Dedifferentiated amniotic fluid mesenchymal stem cell (primary cell): Measurements from ENCODE around the gene UBR1.
"Not testable (repeated sequence)": the region's sequence is repeated elsewhere in the genome, so short reads cannot be mapped to it uniquely, and the experiment has no call there.

Source experiments
- DNase-seq: peaks from one replicate; pipeline ENCODE4 v3.0.0-alpha.2; 2016; ENCODE audit errors: extremely low spot score

Gene UBR1

DNA sequence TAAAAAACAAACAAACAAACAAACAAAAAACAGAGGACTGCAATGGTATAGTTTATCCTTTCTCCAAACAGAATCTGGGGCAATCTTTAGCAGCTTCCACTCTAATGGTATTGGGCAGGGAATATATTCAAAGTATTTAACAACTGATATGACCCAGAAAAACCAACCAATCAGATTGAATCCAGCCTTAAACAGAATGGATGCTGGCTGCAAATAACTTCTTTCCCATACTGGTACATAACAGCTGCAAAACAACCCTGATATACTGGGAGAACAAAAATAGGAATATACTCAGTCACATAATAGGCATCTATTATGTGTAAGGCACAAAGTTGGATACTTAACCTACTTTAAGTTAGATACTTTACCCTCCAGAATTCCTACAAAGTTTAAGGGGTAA lies 49.1 kb downstream of the UBR1 start:
- no peak for DNase-seq

DNA sequence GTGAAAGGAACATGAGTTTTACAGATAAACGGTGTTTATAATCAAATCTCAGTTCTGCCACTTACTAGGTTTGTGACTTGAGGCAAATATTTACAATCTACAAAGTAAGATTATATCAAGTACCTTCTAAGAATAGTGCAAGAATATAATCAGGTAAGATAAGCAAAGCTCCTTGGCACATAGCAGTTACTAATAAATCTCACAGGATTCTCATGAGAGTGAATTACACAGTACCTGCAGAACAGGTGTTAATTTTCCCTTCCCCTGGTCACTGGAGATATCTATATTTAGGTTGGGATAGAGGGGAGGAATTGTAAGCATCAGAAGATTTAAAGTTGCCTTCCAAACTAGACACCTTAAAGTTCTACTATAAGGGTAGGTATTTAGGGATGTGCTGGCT lies 53.0 kb downstream of the UBR1 start:
- no peak for DNase-seq

DNA sequence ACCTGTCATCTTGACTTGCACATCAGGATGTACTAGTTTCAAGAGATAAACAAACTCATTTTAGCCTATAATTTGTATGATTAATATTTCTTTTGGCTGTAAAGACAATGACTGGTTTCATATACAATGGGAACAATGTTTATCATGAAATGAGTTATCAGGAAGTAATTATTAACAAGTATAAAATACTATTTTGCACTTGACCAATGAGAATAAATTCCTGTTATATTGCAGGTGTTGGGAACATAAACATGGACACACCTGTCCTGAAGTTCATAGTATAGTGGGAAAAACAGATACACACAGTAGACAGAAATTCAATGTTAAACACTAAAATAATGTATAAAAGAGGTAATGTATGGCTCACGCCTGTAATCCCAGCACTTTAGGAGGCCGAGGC lies 56.9 kb downstream of the UBR1 start:
- DNase-seq, result no peak

DNA sequence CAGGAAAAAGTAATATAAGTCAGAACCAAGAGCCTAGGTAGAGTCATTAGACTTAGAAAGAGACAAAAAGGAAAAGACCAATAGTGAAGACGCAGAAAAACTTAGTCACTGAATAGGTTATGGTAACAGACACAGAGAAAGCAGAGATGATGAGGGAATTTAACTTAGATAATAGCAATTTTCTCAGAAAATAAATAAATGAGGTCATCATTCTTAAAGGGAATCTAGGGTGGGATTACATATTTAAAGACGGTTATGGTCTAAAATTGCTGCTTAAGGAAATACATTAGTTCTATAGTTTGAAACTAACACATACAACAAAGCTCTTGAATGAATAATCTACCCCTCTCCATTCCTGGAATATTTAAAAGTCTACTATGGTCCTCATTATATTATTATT lies 59.4 kb downstream of the UBR1 start:
- no peak for DNase-seq

DNA sequence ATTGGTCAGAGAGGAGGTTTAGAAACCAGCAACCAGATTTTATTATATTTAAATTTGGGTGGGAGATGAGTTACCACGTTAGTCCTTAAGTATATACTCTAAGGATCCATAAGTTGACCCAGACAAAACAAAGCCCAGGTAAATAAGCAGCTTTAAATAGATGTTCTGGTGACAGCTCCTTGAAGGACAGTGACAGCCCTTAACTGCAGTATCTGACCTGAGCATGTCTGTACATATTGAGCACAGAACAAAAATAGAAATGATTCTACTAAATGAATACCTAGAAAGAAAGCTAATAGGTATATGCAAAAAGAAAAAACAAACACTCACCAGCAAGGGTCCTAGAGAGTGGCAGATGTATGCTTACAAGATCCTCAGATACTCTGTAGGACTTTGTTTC lies 63.0 kb downstream of the UBR1 start:
- DNase-seq, result no peak

DNA sequence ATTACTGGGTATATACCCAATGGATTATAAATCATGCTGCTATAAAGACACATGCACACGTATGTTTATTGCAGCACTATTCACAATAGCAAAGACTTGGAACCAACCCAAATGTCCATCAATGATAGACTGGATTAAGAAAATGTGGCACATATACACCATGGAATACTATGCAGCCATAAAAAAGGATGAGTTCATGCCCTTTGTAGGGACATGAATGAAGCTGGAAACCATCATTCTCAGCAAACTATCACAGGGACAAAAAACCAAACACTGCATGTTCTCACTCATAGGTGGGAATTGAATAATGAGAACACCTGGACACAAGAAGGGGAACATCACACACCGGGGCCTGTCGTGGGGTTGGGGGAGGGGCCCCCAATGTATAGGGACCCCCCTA lies 64.8 kb downstream of the UBR1 start:
- DNase-seq, result not testable (repeated sequence)

DNA sequence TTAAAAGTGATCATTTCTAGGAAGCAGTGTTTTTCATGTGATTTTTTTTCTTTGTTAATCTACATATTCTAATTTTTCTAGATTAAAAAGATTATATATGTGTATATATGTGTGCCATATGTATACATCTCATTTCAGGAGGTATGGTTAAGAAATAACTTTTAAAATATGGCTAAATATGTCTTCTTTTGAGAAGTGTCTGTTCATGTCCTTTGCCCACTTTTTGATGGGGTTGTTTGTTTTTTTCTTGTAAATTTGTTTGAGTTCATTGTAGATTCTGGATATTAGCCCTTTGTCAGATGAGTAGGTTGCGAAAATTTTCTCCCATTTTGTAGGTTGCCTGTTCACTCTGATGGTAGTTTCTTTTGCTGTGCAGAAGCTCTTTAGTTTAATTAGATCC lies 70.6 kb downstream of the UBR1 start:
- not testable (repeated sequence) for DNase-seq

DNA sequence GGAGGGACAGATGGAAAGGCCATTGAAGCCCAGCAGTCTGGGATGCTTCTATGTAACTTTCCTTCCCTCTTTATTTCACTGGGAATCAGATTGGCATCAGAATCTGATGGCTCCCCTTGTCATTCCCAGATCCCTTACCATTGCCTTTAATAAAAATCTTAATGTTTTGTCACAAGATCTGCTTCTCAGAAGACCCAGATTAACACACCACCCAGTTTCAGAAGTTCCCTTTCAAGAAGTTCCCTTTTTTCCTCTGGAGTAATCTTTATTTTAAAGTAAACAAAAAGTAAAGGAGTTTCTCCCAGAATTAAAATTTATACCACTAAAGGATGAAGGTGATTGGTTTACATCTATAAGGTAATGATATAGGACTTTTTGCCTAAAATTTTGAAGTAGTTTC lies 76.4 kb downstream of the UBR1 start:
- DNase-seq, result no peak

DNA sequence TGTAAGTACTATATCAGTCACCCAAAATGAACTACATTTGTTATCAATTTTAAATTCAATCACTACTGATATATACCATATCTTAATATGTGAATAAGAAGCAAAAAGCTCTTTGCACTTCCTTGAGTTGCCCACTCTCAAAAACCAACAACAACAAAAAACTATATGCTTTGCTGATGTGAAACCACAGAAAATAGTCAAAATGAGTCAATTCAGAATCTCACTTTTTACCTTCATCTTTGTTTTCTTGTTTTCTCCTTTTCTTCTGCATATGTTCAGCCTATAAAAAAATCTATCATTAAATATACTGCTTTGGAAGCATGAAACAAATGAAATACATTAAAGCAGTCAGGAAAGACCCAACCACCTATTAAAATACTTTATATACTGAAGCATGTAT lies 80.7 kb downstream of the UBR1 start:
- DNase-seq, result no peak

DNA sequence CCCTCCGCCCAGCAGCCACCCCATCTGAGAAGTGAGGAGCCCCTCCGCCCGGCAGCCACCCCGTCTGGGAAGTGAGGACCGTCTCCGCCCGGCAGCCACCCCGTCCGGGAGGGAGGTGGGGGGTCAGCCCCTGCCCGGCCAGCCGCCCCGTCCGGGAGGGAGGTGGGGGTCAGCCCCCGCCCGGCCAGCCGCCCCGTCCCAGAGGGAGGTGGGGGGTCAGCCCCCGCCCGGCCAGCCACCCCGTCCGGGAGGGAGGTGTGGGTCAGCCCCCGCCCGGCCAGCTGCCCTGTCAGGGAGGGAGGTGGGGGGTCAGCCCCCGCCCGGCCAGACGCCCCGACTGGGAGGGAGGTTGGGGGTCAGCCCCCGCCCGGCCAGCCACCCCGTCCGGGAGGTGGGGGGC lies 91.2 kb downstream of the UBR1 start:
- not testable (repeated sequence) for DNase-seq

DNA sequence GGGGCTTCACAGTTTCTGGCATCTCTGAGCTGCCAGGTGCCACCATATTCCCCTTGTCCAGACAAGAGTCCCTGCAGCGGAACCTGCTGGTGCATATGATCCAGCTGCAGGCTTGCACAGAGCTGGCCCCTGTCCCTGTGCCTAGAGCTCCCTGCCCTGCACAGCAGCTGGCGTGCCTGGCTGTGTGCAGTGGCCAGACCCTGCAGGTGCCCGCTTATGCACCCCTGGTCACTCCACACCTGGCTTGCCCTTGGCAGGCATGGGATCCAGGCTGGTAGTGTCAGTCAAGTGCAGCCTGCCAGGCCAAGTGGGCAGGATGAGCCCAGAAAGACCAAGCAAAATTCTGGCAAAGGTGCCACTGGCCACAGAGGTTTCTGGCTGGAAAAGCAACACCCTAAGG lies 96.6 kb downstream of the UBR1 start:
- no peak for DNase-seq

DNA sequence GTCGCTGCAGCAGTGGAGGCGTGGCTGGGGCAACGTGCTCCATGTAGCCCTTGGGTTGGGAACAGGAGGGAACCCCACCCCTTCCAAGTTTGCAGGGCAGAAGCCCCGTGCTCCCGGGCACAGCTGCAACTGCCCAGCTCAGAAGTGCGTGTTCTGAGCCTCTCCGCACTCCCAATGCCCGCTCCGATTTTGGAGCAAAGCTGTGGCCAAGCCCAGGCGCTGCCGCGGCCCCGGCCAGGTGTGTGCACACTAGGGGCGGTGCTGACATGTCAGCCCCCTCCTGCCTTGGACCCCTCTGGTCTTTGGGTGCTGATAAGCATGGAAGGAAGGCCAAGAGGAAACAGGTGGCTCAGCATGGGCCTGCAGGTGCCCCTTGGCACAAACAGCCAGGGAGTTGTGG lies 97.7 kb downstream of the UBR1 start:
- no peak for DNase-seq

DNA sequence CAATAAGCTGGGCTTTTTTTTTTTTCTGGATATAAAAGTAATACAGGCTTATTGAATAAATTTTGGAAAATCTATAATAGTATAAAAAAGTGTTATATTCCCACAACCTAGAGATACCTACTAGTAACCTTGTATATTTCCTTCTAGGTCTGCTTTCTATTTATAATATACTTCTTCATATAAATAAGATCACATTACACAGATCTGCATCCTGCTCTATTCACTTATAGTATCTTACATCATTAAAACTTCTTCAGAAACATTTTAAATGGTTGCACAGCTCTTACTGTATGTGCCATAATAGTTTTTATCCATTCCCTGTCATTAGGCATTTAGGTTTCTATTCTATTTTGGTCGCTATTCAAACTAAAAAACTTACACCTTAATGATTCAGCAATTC lies 98.3 kb downstream of the UBR1 start:
- no peak for DNase-seq

DNA sequence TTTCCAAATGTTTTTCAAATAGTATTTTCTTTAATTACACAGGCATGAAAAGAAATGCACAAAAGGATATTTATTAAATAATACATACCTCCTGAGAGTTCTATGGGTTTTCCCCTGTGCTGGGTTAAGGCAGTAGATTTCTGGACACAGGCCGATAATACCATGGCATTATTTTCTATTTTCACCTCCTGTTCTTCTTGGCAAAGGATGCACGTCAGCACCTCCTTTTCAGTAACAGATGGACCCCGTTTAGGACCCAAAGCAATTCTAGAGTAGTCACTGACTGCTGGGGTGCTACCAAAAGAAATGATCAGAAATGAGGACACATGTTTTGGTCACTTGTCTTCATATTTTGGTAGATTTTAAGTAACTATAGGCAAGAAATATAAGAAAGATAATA lies 98.8 kb downstream of the UBR1 start:
- no peak for DNase-seq

DNA sequence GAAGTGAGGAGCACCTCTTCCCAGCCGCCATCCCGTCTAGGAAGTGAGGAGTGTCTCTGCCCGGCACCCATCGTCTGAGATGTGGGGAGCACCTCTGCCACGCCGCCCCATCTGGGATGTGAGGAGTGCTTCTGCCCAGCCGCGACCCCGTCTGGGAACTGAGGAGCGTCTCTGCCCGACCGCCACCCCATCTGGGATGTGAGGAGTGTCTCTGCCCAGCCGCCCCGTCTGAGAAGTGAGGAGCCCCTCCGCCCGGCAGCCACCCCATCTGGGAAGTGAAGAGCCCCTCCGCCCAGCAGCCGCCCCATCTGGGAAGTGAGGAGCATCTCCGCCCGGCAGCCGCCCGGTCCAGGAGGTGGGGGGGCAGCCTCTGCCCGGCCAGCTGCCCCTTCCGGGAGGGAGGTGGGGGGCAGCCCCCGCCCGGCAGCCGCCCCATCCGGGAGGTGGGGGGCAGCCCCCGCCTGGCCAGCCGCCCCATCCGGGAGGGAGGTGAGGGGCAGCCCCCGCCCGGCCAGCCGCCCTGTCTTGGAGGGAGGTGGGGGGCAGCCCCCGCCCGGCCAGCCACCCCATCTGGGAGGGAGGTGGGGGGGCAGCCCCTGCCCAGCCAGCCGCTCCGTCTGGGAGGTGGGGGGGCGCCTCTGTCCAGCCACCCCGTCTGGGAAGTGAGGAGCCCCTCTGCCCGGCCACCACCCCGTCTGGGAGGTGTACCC lies 100.8 kb downstream of the UBR1 start:
- not testable (repeated sequence) for DNase-seq

DNA sequence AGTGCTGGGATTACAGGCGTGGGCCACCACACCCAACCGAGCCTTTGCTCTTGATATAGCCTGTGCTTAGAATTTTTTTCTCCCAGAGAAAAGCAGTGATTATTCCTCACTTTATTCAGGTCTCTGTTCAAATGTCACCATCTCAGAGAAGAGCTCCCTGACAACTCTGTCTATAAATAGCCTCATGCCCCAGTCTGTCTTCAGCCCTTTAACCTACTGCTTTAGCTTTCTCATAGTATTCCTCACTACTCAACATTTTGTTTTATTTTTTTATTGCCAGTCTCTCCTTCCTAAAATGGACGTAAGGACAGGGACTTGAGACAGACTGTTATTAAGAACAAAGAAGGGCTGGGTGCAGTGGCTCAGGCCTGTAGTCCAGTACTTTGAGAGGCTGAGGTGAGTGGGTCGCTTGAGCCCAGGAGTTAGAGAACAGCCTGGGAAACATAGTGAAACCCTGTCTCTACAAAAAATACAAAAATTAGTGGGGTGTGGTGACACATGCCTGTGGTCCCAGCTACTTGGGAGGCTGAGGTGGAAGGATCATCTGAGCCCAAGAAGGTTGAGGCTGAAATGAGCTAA lies 106.5 kb downstream of the UBR1 start:
- DNase-seq, result no peak

DNA sequence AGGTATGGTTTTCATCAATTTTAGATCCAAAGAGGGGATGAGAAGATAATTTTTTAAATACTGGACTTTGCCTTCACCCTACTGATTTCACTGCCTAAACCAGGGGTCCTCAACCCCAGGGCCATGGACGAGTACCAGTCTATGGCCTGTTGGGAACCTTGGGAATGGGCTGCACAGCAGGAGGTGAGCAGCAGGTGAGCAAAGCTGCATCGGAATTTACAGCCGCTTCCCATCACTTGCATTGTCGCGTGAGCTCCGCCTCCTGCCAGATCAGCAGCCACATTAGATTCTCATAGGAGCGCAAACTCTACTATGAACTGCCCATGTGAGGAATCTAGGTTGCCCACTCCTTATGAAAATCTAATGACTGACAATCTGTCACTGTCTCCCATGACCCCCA lies 109.0 kb downstream of the UBR1 start:
- DNase-seq, result no peak

DNA sequence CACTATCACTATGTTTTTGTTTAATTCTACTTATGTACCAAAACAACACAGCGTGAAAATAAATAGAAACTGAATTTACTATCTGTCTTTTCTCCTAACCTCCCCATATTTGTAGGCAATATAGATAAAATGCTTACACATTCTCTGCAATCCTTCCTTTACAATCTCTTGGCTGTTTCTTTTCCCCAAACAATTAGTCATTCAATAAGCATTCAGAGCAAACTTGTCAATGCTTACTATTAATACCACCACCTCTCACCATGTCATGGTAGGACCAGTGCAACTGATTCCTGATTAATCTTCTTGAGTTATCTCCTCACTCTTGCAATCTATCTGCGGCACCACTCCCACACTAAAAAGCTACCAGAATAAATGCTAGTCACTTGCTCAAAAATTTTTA lies 111.3 kb downstream of the UBR1 start:
- DNase-seq, result no peak

DNA sequence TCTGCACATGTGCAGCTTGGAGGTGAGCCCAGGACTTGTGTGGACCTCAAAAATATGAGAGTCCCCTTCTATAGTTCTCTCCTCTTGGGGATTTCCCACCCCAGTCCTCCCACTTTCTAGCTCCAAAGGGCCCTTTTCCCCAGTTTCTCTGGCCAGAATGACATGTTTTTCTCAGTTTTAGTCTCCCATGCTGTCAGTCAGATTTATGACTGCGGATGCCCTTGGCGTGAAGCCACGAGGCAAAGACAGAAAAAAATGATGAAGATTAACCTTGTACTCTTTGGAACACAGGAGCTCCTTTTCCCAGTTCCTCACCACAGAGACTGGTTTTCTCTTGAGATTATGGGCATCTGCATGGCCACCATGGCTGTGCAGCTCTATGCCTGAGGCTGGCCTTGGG lies 113.2 kb downstream of the UBR1 start:
- DNase-seq, result no peak

DNA sequence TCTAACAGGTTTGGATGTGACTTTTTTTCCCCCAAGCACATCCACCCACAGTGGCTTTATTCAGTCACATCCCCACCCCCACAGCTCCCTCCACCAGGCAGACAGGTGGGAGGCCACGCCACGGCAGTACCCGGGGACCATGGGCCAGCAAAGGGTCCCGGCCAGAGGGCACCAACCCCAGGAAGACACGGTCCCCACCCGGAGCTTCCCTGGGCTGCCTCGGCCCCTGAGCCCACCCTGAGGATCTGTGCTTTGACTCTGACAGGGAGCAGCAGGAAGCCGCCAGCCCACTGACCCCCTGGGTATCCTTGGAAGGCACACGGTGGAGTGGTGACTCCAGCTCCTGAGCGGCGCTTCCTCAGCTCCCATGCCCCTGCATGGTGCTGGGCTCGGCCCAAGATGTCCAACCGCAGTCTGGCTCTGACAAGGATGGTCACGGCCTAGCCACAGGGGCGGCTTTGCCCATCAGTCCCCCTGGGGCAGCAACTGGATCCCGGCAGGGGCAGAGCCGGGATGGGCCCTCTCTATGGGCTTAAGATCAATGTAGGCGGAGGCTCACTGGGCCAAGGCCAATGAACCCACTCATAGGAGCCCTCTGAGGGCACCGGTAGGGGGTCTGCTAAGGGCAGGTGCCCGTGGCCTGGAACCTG lies 119.0 kb downstream of the UBR1 start:
- no peak for DNase-seq

DNA sequence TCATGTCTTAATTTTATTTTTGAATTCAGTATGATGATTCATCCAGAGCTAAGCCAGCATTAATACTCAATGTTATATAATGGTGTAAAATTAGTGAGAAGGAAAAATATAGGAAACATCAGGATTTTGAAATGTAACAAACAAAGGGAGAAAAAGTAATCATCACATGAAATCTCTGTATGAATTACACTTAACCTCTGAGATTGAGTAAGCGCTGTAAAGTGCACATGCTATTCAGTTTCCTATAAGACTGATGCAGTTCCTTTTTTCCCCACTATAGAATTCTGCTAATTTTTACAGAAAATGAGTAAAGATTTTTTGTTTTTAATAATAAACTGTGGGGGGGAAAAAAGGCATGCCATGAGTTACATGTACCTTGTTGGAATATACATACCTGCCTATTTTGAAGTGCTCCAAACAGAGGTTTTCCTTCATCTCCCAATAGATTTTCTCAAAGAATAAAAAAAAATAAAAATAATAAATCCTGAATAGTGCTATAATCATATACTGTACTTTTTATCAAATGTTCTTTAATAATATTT lies 121.3 kb downstream of the UBR1 start:
- no peak for DNase-seq

DNA sequence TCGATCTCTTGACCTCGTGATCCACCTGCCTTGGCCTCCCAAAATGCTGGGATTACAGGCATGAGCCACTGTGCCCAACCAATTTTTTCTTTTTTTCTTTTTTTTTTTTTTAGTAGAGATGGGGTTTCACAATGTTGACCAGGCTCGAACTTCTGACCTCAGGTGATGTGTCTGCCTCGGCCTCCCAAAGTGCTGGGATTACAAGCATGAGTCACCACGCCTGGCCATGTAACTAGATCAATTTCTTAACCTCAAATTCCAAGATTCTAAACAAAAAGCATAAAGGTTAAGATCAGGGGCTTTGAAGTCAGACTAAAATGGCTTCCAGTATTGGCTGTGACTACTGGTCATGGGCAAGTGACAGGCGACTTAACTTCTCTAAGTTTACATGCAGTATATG lies 126.7 kb downstream of the UBR1 start:
- not testable (repeated sequence) for DNase-seq

DNA sequence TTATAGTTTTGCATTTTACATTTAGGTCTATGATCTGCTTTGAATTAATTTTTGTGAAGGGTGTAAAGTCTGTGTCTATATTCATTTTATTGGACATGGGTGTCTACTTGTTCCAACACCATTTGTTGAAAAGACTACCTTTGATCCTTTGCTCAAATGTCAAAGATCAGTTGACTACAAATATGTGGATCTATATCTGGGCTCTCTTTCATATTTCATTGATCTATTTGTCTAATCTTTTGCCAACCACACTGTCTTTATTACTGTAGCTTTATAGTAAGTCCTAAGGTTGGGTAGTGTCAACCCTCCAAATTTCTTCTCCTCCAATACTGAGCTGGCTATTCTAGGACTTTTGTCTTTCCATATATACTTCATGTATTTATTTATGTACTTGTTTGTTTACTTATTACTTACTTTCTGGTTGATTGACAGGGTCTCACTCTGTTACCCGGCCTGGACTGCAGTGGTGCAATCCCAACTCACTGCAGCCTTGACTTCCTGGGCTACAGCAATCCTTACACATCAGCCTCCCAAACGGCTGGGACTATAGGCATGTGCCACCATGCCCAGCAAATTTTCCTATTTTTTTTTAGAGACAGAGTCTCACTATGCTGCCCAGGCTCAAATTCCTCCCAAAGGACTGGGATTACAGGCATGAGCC lies 131.5 kb downstream of the UBR1 start:
- DNase-seq, result no peak
